Activated T-helper 9 cell treated with anti-CD3 and anti-CD28 coated beads, Interleukin-2, amount 50 U/mL, for 16 hours (primary cell): ENCODE data around the gene ESPNL.

Experiments
- DNase-seq: peaks from one replicate; pipeline ENCODE4 v3.0.0-alpha.2; 2020; ENCODE audit warnings: low read depth

The ESPNL gene

DNA sequence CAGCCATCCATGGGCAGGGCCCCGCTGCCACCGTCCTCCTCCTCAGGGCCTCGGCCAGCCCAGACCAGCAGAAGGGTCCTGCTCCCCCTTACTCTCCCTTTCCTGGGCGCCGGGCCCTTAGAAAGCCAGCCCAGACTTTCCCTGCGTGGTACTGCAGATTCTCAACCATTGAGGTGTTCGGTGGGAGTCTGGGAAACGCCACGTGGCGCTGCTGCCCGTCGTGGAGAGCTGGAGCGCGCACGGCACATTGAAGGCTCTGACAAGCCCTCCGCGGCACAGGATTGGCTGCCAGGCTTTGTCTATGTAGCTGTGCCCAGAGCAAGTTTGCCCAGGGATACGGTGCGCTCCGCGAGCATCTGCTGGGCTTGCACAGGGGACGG lies 27.9 kb downstream of the ESPNL start:
- DNase-seq = no peak

DNA sequence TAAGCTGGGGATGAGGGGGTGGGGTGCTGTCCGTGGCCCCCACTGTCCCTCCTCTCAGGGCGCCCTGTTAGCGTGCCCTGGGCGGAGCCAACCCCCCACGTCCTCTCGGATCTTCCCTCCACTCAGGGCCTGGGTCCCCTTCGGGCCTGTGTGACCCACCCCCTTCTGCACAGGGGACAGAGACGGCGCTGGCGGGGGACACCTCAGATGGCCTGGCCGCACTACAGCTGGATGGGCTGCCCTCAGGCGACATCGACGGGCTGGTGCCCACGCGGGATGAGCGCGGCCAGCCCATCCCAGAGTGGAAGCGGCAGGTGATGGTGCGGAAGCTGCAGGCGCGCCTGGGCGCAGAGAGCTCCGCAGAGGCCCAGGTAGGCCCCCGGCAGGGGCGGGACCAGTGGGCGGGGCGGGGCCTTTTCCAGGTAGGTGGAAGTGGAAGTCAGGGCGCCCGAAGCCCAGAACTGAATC lies 28.4 kb downstream of the ESPNL start:
- no peak for DNase-seq

DNA sequence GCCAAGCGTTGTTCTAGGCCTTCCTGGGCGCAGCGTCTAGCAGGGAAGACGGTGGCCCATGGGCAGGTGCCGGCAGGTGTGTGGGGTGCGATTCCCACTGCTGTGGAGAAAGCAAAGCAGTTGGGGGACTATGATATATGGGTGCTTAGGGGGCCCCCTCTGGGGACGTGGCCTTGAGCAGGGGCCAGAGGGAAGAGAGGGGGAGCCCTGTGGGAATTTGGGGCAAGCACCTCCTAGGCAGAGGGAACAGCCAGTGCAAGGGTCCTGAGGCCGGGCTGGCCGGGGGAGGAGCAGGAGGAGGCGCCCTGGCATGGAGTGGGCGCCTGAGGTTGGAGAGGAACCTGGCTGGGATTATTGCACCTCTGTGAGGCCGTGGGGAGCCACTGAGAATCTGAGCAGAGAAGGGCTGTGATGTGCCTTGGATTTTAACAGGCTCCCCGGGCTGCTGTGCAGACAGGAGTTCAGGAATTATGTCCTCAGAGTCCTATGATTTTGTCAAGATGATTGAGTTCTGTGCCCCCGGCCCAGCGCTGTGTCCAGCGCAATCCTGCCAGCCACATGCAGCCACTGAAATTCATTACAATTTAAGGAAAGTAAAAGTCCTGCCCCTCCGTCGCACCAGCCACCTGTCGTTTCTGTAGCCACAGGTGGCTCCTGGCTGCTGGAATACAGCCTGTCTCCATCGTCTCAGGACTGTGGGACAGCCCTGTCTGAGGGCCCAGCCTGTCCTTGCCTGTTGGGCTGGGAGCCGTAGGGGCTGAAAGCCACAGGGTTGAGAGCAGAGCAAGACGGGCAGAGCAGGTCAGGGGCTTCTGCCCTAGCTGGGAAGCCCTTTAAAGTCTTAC lies 29.2 kb downstream of the ESPNL start:
- no peak for DNase-seq

DNA sequence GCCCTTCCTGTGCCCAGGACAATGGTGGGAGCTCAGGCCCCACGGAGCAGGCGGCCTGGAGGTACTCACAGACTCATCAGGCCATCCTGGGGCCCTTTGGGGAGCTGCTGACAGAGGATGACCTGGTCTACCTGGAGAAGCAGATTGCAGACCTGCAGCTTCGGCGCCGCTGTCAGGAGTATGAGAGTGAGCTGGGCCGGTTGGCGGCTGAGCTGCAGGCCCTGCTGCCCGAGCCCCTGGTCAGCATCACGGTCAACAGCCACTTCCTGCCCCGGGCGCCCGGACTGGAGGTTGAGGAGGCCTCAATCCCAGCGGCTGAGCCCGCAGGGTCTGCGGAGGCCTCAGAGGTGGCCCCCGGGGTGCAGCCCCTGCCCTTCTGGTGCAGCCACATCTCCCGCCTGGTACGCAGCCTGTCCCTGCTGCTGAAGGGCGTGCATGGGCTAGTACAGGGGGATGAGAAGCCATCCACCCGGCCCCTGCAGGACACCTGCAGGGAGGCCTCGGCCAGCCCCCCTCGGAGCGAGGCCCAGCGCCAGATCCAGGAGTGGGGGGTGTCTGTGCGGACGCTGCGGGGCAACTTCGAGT lies 30.1 kb downstream of the ESPNL start:
- no peak for DNase-seq

DNA sequence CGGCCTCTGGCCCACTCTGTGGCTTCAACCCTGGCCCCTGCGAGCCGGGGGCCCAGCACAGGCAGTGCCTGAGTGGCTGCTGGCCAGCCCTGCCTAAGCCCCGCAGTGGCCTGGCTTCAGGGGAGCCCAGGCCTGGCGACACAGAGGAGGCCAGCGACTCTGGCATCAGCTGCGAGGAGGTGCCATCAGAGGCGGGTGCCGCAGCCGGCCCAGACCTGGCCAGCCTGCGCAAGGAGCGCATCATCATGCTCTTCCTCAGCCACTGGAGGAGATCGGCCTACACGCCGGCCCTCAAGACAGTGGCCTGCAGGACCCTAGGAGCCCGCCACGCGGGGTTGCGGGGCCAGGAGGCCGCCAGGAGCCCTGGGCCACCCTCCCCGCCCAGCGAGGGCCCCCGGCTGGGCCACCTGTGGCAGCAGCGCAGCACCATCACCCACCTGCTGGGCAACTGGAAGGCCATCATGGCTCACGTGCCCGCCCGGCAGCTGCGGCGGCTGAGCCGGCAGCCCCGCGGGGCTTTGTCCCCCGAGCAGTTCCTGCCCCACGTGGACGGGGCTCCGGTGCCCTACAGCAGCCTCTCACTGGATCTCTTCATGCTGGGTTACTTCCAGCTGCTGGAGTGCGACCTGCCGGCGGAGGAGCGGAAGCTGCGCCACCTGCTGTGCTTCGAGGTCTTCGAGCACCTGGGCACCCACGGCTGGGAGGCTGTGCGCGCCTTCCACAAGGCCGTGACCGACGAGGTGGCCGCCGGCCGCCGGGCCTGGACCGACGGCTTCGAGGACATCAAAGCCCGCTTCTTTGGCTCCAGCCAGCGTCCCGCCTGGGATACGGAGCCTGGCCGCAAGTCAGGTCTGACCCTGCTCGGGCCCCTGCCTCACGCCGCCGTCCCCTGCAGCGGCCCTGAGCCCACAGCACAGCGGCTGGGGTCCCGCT lies 30.8 kb downstream of the ESPNL start:
- DNase-seq = no peak

- no peak for DNase-seq
These were observed 31.8 kb downstream of the ESPNL start for GRCh38 chr2:238131761-238132462.

- DNase-seq = no peak
These were observed 32.6 kb downstream of the ESPNL start for GRCh38 chr2:238132463-238133450.

GRCh38 chr2:238133499-238134392 lies 33.6 kb downstream of the ESPNL start:
- DNase-seq = no peak

DNA sequence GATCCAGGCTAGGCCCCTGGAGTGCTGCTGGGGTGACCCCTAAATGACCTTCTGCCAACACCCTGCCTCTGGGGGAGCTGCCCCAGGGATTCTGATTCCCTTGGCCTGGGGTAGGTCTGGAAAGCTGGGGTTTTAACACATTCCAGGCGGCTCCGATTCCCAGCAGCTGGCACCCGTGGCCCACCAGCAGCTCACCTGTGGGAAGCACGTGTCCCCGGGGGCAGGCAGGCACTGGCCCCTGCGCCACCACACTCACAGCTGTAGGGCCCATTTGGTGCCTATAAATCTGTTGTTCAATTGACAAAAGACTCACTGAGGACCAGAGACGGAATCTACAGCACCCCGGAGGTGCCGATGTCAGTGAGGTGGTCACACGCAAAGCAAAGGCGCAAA lies 34.2 kb downstream of the ESPNL start:
- DNase-seq = no peak

DNA sequence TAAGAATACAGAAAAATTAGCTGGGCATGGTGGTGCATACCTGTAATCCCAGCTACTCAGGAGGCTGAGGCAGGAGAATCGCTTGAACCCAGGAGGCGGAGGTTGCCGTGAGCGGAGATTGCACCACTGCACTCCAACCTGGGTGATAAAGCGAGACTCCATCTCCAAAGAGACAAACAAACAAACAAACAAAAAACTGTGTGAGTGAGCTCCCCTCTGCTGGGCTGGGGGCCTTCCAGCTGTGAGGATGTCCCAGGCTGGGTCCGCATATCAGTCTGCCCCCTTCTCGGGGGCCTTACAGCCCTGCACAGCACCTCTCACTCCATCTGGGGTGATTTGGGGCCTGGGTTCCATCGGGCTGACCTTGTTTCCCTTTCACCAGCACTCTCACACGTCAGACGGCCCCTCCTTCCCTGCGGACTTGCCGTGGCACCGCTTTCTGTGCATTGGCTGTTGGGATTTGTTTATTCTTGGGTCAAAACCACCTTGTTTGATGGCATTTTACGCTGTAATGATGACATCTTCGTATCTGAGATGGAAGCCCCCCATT lies 35.5 kb downstream of the ESPNL start:
- no peak for DNase-seq

GRCh38 chr2:238136820-238137537 lies 36.8 kb downstream of the ESPNL start:
- no peak for DNase-seq

DNA sequence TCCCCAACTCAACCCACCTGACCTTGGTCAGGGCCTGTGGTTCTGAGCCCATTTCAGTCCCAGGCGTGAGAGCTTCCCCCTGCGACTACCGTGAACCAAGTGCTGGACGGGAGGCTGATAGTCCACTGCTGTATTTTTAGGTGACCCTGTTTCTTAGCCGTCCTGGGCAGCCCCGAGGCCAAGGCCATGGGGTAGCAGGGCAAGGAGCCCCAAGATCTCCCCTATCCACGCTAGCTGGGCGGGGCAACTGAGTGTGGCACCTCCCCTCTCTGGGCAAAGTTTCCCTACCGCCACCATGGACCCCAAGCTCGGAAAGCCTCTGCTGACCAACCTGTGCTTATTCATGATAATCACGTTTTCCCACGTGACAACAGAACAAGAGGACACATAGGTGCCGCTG lies 37.7 kb downstream of the ESPNL start:
- DNase-seq = no peak

- DNase-seq = no peak
These were observed 38.4 kb downstream of the ESPNL start, which contains the start of gene KLHL30 for GRCh38 chr2:238138331-238139195. KLHL30 (plus strand) TSS chr2:238138668; CDS start chr2:238140755, 2,087 bp downstream.

DNA sequence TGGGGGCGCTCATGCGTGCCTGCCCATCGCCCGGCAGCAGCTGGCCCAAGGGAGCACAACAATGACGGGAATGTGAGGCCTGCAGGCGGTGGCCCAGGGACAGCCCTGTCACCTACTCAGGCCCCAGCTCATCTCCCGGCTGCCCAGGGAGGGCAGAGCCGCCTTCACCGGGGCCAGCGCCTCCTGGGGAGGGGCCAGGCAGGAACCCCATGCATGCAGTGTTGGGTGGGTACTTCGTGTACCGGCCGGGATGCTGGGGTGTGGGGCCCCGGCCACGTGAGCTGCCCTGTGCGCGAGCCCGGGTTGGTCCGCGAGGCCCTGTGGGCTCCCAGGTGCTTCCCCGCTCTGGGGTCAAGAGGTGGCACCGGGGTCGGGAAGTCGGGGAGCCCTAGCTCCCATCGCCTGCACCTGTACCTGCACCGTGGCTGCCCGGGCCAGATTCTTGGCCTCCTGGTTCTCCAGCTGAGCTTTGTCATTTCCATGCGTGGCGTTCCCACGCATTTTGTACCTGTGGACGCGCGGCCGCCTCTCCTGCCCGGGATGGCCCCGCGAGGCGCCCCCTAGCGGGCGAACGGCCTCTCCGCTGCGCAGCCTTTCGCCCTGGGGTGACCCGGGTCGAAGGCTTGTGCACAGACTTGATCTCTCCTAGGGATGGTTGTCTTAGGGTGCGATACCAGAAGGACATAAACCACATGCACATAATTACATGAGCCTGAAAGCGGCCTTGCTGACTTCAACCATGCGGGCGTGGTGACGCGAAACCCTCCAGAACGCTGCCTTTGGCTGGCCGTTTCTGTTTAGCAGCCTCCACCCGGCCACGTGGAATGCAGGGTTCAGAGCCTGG lies 39.3 kb downstream of the ESPNL start:
- no peak for DNase-seq

DNA sequence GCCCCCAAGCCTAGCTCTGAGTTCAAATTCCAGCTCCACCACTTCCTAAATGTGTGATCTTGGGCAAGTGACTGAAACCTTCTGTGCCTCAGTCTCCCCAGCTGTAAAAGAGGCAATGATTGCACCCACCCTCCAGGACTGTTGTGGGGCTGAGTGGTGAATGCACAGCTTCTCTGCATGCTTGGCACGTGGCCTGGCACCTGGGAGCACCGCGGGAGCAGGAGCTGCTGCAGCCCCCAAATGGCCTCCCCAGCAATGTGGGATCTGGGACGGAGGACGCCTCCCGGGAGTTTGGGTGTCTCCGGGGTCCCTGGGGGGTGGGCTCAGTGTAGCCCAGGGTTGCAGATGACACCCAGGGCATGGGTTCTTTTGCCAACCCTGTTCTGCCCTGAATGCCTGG lies 39.9 kb downstream of the ESPNL start:
- DNase-seq = no peak

DNA sequence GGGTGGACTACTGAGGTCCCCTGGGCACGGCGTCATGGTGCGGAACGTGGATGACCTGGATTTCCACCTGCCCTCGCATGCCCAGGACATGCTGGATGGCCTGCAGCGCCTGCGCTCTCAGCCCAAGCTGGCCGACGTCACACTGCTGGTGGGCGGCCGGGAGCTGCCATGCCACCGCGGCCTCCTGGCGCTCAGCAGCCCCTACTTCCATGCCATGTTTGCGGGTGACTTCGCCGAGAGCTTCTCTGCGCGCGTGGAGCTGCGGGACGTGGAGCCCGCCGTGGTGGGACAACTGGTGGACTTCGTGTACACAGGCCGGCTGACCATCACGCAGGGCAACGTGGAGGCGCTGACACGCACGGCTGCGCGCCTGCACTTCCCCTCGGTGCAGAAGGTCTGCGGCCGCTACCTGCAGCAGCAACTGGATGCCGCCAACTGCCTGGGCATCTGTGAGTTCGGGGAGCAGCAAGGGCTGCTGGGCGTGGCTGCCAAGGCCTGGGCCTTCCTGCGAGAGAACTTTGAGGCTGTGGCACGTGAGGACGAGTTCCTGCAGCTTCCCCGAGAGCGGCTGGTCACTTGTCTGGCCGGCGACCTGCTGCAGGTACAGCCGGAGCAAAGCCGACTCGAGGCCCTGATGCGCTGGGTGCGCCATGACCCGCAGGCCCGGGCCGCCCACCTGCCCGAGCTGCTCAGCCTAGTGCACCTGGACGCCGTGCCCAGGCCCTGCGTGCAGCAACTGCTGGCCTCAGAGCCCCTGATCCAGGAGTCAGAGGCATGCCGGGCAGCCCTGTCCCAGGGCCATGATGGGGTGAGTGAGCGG lies 40.8 kb downstream of the ESPNL start:
- no peak for DNase-seq
